HG03135 (cell line): ENCODE data around the gene TRIM40.

Source experiments
- ATAC-seq: cut with Tn5 transposase; IDR thresholded peaks from one replicate; pipeline ENCODE4 v1.9.1; 2021; ENCODE audit warnings: mild to moderate bottlenecking, moderate library complexity; ENCODE audit not compliant: unreplicated experiment

The TRIM40 gene

GRCh38 chr6:30147096-30147495, 11.2 kb downstream of the TRIM40 start:
- ATAC-seq = no peak

- no peak for ATAC-seq
These were observed 13.3 kb downstream of the TRIM40 start for GRCh38 chr6:30149234-30149633.

- no peak for ATAC-seq
These were observed 14.1 kb downstream of the TRIM40 start for GRCh38 chr6:30149858-30150550.

- no peak for ATAC-seq
These were observed 14.9 kb downstream of the TRIM40 start for GRCh38 chr6:30150671-30151395.

GRCh38 chr6:30151580-30151979, 15.6 kb downstream of the TRIM40 start:
- ATAC-seq = no peak

GRCh38 chr6:30152016-30152673, 16.2 kb downstream of the TRIM40 start:
- no peak for ATAC-seq

GRCh38 chr6:30152910-30153610, 17.1 kb downstream of the TRIM40 start:
- no peak for ATAC-seq

- no peak for ATAC-seq
These were observed 18.1 kb downstream of the TRIM40 start for GRCh38 chr6:30154061-30154460.

- no peak for ATAC-seq
These were observed 19.0 kb downstream of the TRIM40 start for GRCh38 chr6:30154709-30155519.

- no peak for ATAC-seq
These were observed 19.8 kb downstream of the TRIM40 start for GRCh38 chr6:30155520-30156261.

GRCh38 chr6:30156262-30156599, 20.3 kb downstream of the TRIM40 start:
- no peak for ATAC-seq

- no peak for ATAC-seq
These were observed 20.8 kb downstream of the TRIM40 start for GRCh38 chr6:30156774-30157173.

GRCh38 chr6:30157581-30157980, 21.6 kb downstream of the TRIM40 start:
- ATAC-seq = no peak

- no peak for ATAC-seq
These were observed 22.1 kb downstream of the TRIM40 start for GRCh38 chr6:30157999-30158398.

GRCh38 chr6:30158475-30159040, 22.6 kb downstream of the TRIM40 start:
- ATAC-seq = no peak

- ATAC-seq = no peak
These were observed 24.3 kb downstream of the TRIM40 start for GRCh38 chr6:30160008-30160784.

- ATAC-seq = no peak
These were observed 25.0 kb downstream of the TRIM40 start, which contains the start of gene TRIM10 for GRCh38 chr6:30160785-30161531. TRIM10 (minus strand) TSS chr6:30161211; CDS start chr6:30160858, 353 bp downstream.
